CD4-positive, alpha-beta T cell treated with Interleukin-15 for 1 hour (primary cell): ENCODE results near the gene NUMB.
A peak's percentile ranks its signal among the peaks of the same experiment; 100 is the strongest.
"Not testable (repeated sequence)": the region's sequence is repeated elsewhere in the genome, so short reads cannot be mapped to it uniquely, and the experiment has no call there.

ENCODE experiments used
- DNase-seq: peaks from one replicate; pipeline ENCODE4 v3.0.0-alpha.2; 2020

NUMB gene

DNA sequence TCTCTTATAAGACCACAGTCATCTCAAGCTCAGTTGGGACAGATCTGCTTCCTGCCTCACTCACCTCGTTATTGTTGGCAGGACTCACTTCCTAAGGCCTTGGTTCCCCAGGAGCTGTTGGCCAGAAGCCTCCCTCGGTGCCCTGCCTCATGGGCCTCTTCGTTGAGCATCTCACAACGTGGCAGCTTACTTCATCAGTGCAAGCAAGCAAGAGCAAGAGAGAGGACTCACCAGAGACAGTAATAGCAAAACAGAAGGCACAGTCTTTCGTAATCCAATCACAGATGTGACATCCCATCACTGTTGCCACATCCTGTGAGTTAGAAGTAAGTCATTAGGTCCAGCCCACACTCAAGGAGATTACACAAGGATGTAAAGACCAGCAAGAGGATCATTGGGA, 5.1 kb upstream of the NUMB start:
- DNase-seq, result peak; percentile 75

DNA sequence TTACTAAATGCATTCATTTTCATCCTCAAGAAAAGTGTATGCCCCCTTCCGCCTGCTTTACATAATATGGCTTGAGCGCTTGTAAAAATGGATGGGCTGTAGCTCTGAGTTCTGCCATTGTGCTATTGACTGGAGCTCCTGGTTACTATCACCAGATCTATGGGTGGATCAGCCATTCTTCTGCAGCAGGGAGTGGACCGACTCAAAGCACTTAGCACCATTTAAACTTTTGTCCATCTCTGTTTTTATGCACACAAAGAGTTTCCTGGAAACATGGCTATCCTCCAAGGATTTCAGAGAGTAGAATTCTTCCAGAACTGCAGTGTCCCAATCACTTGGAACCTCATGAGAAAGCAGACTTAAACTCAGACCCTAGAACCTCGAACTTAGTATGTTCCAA, 4.5 kb upstream of the NUMB start:
- DNase-seq, result no peak

DNA sequence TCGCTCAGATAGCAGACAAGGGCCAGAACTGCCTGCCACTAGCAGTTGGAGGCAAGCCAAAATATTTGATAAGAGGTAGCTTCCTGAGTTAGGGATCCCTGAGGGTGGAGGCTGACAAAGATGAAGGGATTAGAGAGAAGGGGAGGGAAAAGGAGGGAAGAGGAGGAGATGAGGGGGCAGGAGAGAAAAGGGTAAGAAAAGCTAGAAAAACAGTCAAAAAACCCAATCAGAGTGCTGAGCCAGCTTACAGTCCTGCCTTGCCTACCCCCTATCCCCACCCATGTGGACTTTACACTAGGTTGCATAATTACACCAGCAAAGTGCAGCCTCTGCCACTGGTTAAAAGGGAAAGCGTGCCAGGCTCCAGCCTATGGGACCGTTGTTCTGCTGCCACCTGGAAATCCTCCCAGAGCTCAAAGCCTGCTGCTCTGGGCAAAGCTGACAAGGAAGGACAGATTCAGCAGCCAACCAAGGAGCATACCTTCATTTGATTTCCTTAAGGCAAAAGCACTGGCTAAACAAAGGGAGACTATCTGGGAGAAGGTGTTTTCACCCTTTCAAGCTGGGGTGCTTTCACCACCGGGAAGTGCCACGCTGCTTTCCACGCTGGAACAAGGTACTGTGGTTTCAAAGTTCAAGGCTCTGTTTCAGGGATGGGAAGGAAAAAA, 3.8 kb upstream of the NUMB start:
- DNase-seq, result peak; percentile 32

DNA sequence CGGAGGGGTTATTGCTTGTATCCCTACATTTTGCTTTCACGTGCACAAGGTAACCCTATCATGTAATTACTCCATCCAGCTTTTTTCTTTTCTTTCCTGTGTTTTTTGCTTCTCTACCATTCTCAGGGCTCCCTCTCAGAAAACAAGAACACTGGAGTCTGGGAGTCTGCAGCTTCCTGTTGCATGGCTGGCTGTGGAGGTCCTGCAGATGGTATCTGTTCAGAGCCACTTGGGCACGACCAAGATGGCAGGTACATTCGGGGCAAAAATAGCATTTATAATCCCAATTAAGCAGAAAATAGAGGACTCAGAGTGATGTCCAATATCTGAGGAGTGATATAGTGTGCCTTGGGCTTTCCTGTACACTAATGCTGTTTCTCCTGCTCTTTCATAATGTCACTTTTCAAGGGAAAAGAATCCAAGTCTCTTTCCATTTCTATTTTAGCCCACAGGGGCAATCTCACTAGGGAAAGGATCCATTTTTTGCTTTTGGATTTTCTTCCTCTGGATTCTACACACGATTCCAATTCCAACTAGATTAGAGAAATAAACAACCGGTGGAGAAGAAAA, 3.2 kb upstream of the NUMB start:
- DNase-seq, result no peak

DNA sequence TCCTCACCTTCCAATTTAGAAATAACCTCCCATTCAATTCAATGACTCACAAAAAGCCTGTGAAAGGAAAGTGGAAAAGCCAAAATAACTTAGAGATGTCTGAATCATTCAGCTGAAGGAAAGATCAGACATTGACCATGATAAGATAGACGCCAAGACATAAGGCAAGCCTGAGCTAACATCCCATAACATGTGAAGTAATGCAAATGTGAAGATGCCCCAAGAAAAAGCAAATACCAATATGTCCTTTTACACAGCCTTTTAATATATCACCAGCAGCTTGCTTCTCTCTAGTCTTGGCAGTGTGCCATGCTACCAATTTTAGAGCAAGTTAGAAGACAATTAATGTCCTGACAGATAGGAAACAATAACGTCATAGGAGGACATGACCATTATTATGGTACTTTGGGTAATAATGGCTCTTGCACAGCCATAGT, 2.4 kb upstream of the NUMB start:
- DNase-seq, result no peak

DNA sequence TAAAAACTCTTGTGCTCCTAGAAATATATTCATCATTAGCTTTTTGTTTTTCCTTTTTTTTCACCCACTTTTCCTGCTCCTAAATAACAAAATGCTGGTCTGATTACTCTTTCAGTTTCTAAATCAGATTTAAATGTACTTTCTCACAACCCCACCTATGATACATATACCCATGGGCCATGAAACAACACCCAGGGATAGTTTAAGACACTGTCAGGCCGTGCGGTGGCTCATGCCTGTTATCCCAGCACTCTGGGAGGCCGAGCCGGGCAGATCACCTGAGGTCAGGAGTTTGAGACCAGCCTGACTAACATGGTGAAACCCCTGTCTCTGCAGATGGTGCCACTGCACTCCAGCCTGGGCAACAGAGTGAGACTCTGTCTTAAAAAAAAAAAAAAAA, 1.6 kb upstream of the NUMB start:
- no peak for DNase-seq

DNA sequence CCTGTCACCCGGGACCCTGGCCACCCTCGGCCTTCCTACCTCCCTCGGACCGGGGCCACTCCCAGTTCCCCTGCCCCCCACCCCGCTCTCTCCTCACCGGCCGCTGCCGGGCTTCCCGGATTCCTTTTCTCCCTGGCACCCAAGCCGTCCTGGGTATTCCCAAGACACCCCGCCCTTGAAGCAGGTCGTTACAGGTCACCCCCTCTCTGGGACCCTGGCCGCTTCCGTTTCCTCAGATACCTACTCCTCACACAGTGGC, 493 bp downstream of the NUMB start:
- no peak for DNase-seq

DNA sequence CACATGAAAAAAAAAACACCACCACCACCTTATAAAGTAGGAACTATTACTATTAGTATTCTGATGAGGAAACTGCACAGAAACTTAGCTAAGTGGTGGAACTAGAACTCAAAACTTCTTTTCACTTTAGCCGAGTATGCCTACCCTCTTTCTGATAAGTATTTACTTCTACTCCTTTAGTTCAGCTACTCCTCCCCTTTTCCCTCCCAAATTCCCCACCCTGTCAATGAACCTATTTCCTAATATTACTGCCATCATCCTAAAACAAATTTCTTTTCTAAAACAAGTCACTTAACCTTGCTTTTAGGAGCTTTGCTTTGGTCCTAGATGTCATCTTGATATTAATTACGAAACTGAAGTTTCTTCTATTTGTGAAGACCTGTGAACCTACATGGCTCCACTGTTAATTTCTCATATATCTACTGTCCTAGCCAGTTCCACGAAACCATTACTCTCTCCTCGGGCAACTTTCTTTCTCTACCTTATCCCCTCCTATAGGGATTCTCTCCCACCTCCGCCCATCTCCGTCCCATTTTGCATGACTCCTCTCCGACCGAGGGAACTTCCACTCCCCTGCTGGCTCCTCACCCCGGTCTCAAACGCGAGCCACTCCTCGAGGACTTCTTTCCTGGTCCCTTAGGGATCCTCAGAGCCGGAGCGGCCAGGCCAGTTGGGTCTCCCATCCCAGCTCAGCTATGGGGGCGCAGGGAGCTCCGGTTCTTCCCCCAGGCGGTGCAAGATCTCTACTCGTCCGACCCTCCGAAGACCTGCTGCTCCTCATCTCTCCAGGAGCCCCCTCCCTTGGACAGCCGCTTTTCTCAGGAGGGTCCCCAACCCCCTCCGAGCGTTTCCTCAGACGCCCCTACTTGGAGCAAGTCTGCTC, 1.1 kb downstream of the NUMB start:
- DNase-seq, result no peak

DNA sequence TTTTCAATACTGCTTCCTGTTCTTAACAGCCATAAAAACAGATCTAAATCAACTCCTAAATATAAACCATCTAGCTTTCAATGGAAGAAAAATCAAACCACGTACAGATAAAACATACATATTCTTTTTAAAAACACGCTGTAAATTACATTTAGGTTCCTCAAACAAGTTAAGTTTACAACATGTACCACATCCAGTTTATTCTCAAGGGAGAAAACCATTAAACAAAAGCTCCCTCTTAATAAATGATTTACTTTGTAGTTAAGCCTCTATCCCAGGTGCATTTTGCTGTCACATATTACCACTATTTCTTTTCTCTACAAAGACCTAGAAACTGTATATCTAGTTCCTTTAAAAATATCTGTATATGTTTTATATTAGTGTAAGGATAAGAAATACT, 3.1 kb downstream of the NUMB start:
- DNase-seq, result no peak

DNA sequence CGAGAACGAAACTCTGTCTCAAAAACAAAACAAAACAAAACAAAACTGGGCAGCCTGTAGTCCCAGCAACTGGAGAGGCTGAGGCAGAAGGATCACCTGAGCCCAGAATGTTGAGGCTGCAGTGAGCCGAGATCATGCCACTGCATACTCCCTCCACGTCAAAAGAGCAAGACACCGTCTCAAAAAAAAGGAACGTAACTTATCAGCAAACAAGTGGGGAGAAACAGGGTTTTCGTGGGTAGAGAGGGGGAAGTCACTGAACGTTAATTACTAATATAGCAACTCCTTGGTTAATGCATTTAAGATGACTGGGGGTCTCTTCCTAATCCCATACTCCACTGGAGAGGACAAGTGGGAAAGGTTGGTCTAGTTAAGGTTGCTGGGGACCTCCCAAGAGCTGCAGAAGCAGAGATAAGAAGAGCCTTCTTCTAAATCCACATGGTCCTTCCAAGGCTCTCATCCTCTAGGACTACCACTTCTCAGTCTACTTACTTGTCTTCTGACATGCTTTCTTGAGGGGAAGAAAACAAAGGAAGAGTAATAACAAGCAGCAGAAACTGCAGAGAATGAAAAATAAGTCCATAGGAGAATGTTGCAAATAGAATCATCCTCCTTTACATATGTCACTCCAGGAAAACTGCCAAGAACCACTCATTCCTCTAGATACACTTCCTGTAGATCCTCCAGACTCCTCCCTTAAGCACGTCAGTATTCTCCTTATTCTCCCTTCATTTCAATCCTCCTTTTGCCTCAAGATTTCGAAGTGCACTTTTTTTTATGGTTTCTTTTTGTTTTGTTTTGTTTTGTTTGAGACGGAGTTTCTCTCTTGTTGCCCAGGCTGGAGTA, 5.8 kb downstream of the NUMB start:
- DNase-seq, result no peak

DNA sequence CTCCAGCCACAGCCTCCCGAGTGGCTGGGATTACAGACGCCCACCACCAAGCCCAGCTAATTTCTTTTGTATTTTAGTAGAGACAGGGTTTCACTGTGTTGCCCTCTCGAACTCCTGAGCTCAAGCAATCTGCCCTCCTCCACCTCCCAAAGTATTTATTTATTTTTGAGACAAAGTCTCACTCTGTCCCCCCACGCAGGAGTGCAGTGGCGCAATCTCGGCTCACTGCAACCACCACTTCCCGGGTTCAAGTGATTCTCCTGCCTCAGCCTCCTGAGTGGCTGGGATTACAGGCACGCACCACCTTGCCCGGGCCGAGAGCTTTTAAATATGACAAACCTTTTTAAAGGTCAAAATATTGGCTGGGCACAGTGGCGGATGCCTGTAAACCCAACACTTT, 14.6 kb downstream of the NUMB start:
- DNase-seq, result no peak

DNA sequence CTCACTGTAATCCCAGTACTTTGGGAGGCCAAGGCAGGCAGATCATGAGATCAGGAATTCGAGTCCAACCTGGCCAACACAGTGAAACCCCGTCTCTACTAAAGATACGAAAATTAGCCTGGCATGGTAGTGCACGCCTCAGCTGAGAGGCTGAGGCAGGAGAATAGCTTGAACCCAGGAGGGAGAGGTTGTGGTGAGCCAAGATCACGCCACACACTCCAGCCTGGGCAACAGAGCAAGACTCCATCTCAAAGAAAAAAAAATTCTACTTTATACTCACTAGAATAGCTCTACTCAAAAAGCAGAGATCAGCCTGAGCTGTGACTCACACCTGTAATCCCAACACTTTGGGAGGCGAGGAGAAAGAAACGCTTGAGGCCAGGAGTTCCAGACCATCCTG, 17.1 kb downstream of the NUMB start:
- DNase-seq, result no peak

DNA sequence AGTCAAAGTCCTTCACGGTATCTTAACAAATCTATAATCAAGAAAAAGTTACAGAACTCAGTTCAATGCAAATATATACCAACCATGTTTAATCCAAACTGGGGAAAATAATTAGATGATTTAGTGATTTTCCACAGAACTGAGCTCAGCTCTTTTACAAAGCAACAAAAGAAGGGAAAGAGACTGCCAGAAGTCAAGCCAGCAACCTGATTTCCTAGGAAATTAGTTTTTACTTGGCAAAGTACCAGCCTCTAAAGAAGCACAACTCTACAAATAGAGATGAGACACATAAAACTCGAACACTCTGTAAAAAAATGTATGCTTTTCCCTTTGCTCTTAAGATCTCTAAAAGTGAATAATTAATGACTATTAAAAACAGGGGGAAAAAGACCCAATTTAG, 19.4 kb downstream of the NUMB start:
- DNase-seq, result no peak

DNA sequence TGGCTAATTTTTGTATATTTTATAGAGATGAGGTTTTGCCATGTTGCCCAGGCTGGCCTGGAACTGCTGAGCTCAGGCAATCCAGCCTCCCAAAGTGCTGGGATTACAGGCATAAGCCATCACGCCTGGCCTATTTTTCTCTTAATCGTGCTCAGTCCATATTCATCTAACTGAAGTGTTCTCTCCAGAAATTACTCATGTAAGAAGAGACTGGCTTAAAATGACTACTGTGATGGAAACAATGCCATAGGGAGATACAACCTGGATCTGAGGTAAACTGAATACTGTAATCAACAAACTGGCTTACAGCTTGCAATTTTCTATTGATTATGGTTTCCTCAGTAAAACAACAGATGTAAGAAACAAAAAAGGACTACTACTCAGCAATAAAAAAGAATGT, 21.1 kb downstream of the NUMB start:
- DNase-seq, result no peak

DNA sequence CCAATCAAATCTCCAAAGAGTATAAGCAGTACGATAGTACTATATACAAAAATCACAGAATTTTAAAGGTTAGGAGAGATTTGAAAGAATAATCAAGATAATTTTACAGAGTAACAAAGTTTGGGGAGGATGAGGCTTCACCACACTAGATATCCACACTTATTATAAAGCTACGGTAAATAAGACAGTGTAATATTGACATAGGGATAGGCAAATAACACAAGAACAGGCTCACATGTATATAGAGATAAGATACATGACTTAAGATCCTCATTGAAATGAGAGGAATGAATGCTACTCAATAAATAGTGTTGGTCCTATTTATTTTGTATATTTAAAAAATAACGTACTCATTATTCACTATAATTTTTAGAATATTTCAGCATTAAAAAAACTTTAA, 26.2 kb downstream of the NUMB start:
- no peak for DNase-seq

DNA sequence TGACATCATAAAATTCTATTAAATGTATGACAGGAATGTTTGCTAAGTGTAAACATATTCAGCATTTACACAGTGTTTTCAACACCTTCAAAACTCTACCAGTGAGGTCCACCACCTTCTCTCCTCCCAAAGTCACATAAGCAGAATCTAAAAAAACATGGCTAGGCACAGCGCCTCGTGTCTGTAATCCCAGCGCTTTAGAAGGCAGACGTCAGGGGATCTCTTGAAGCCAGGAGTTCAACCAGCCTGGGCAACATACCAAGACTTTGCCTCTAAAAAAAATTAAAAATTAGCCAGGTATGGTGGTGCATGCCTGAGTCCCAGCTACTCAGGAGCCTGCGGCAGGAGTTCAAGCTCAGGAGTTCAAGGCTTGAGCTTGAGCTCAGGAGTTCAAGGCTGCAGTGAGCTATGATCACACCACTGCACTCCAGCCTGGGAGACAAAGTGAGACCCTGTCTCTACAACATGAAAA, 30.0 kb downstream of the NUMB start:
- DNase-seq, result no peak

DNA sequence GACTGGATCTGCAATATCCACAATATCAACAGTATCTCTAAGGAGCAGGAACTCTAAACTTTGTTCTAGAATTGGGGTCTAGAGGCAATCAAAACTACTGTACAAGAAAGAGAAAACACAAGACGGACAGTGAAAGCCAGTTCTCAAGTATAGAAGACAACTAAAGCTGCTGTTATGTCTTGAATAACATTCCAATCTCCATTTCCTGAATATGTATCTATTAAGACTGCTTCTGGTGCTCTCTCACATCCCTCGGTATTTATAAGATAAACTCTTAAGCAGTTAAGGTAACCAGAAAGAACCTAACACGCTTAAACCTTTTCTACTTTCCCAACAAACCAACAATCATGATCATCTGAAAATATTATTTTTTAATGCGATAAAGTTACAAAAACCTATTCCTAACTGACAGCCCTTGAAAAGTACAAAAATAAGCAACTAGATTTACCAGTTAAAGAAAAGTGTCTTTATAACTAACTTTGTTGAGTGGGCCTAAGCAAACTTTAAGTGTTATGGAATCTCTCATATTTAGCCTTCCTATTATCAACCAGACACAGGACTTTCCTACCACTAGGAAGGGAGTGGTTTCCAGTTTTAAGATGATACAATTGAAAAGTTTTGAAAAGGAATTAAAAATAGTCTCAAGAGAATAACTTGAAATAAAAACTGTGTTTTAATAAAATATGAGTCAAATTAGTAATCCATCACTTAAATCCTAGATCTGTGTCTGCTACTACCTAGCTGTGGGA, 30.7 kb downstream of the NUMB start:
- no peak for DNase-seq

DNA sequence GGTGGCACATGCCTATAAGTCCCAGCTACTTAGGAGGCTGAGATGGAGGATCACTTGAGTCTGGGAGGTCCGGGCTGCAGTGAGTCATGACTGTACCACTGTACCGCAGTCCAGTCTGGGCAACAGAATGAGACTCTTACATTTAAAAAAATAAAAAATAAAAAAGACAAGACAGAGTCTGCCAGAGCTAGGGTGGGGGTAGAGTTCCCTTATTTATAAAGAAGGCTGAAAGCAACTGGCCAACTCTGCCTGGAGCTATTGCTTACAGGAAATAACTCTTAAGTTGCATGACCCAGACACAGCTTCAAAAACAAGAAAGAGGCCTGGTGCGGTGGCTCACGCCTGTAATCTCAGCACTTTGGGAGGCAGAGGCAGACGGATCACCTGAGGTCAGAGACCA, 31.5 kb downstream of the NUMB start:
- no peak for DNase-seq

DNA sequence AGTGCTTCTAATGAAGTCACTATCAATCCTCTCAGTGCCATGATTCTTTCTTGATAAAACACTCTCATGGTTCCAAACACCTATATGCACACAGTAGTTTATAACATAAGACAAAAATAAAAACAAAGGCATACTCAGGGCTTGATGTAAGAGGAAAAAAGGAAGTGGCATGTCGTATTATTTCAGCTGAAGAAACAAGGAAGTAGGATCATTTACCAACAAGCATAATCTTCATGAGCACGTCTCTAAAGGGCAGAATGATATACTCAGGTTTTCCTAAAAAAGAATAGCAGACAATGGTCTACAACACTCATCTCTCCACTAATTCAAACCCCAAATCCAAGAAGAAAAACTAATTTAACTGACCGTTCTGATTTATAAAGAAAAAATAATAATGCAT, 33.9 kb downstream of the NUMB start:
- no peak for DNase-seq

DNA sequence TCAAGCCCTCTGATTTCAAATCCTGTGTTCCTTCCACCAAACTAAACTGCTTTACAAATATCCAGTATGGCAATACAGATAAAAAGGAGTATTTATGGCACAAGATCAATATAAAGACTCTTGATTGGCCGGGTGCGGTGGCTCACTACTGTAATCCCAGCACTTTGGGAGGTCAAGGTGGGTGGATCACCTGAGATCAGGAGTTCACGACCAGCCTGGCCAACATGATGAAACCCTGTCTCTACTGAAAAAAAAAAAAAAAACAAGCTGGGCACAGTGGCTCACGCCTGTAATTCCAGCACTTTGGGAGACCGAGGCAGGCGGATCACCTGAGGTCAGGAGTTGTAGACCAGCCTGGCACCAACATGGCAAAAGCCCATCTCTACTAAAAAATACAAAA, 35.3 kb downstream of the NUMB start:
- not testable (repeated sequence) for DNase-seq

DNA sequence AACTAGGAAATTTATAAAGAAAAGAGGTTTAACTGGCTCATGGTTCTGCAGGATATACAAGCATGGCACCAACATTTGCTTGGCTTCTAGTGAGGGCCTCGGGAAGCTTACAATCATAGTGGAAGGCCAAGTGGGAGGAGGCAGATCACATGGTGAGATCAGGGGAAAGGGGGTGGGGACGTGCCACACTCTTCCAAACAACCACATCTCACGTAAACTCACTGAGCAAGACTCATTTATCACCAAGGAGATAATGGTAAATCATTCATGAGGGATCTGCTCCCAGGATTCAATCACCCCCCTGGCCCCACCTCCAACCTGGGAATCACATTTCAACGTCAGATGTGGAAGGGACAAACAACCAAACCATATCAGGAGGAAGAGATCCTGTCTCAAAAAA, 35.8 kb downstream of the NUMB start:
- DNase-seq, result no peak

DNA sequence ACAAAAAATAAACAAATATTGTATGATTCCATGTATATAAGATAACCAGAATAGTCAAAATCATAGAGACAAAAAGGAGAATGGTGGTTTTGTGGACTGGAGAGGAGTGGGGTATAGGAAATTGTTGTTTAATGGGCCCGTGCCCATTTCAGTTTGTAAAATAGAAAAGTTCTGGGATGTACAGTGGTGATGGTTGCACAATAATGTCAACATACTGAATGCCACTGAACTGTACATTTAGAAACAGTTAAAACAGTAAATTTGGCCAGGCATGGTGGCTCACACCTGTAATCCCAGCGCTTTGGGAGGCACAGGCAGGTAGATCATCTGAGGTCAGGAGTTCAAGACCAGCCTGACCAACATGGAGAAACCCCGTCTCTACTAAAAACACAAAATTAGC, 40.1 kb downstream of the NUMB start:
- no peak for DNase-seq

DNA sequence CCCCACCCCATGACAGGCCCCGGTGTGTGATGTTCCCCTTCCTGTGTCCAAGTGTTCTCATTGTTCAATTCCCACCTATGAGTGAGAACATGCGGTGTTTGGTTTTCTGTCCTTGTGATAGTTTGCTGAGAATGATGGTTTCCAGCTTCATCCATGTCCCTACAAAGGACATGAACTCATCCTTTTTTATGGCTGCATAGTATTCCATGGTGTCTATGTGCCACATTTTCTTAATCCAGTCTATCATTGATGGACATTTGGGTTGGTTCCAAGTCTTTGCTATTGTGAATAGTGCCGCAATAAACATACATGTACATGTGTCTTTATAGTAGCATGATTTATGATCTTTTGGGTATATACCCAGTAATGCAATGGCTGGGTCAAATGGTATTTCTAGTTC, 52.1 kb downstream of the NUMB start:
- not testable (repeated sequence) for DNase-seq
